Central memory CD8-positive, alpha-beta T cell (primary cell): ENCODE data around the gene RASA3.
A peak's percentile ranks its signal among the peaks of the same experiment; 100 is the strongest.
"Not testable (repeated sequence)": the region's sequence is repeated elsewhere in the genome, so short reads cannot be mapped to it uniquely, and the experiment has no call there.

Source experiments
- ATAC-seq: fragments of 150-1000 bp; cut with Tn5 transposase; replicated peaks from 2 replicates; pipeline ENCODE4 v1.10.0; 2022; ENCODE audit warnings: mild to moderate bottlenecking, moderate FRiP score, moderate number of reproducible peaks; ENCODE audit not compliant: poor library complexity, severe bottlenecking; ENCODE audit errors: extremely low read depth
- DNase-seq, 2 donors: peaks; one replicate each; pipeline ENCODE4 v3.0.0; 2021; ENCODE audit warnings: low spot score in 2 of 2
- H3K27ac Mint-ChIP-seq: one replicate; pipeline ENCODE4 v1.8.0; 2022; ENCODE audit warnings: low read depth, mild to moderate bottlenecking, moderate library complexity, mixed read lengths
- H3K27me3 Mint-ChIP-seq: one replicate; pipeline ENCODE4 v1.8.0; 2022; ENCODE audit warnings: mixed read lengths
- H3K36me3 Mint-ChIP-seq: one replicate; pipeline ENCODE4 v1.8.0; 2022; ENCODE audit warnings: mild to moderate bottlenecking, moderate library complexity, mixed read lengths; ENCODE audit not compliant: insufficient read depth
- H3K4me1 Mint-ChIP-seq: one replicate; pipeline ENCODE4 v1.8.0; 2022; ENCODE audit warnings: mixed read lengths
- H3K4me3 Mint-ChIP-seq: one replicate; pipeline ENCODE4 v1.8.0; 2022; ENCODE audit warnings: mild to moderate bottlenecking, moderate library complexity, mixed read lengths
- H3K9me3 Mint-ChIP-seq: one replicate; pipeline ENCODE4 v1.8.0; 2022; ENCODE audit warnings: mixed read lengths

The RASA3 gene

DNA sequence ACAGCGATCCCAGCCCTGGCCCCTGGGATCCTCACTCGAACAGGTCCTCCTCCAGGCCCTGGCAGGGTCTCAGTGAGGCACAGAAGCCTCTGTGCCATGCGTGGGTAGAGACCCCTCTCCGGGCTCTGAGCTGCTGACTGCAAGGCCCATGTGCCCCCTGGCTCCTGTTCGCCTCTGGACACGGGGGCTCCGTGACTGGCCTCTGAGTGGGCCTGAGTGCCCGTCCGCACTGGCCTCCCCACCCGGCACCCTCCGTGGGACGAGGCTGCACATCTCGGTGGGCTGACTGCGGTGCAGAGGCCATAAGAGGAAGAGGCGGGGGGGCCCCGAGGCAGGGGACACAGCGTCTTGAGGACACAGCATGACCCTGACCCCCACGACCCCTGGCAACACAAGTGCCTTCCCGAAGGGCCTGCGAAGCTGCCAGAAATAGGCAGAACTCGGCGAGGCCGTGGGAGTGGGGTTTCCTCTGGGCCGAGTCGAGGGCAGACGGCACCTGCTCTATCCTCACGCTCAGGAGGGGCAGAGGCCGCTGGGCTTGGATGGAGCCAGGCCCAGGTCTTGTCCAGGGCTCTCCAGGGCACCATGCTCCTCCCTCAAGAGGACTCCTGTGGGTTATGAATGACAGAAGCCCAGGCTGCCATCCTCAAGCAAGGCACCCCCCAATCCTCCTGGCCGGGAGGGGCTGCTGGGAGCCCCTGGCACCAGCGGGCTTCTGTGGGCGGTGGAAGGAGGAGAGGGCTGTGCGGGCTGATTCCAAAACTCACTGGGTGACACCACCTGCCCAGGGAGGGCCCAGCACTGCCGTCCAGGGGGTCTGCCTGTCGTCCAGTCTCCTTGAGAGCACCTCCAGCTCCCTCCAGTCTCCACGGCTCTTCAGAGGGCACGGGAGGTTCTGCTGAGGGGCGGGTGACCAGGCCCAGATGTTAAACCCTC, 52.6 kb downstream of the RASA3 start:
- Mint-ChIP-seq H3K36me3 (peaks cover 30% of the 10 kb centered on the region), H3K27me3 (no peaks in the 10 kb centered on the region), H3K4me1 (peaks cover 53% of the 10 kb centered on the region), H3K9me3 (no peaks in the 10 kb centered on the region), H3K4me3 (peak overlapping the region; percentile 18), H3K27ac (no peak overlapping the region)
- DNase-seq (no peak), ATAC-seq (no peak)

- ATAC-seq, result peak; percentile 20
- Mint-ChIP-seq H3K27me3 (no peaks in the 10 kb centered on the region), H3K9me3 (no peaks in the 10 kb centered on the region), H3K36me3 (peaks cover 40% of the 10 kb centered on the region), H3K4me1 (peaks cover 60% of the 10 kb centered on the region), H3K4me3 (peak overlapping the region; percentile 18), H3K27ac (peak overlapping the region; percentile 67)
- DNase-seq, result no peak
Observed at GRCh38 chr13:114078461-114079451, 53.7 kb downstream of the RASA3 start.

GRCh38 chr13:114077933-114078325, 54.5 kb downstream of the RASA3 start:
- no peaks in the 10 kb centered on the region for H3K9me3 Mint-ChIP-seq
- H3K4me3 Mint-ChIP-seq, result peak overlapping the region; percentile 18
- ATAC-seq (no peak), DNase-seq (no peak)
- peaks cover 43% of the 10 kb centered on the region for H3K36me3 Mint-ChIP-seq
- peaks cover 57% of the 10 kb centered on the region for H3K4me1 Mint-ChIP-seq
- no peaks in the 10 kb centered on the region for H3K27me3 Mint-ChIP-seq
- H3K27ac Mint-ChIP-seq, result peak overlapping the region; percentile 67

GRCh38 chr13:114077099-114077932, 55.1 kb downstream of the RASA3 start:
- H3K4me1 Mint-ChIP-seq, result peaks cover 57% of the 10 kb centered on the region

GRCh38 chr13:114076329-114077090, 55.9 kb downstream of the RASA3 start:
- H3K36me3 Mint-ChIP-seq, result peaks cover 53% of the 10 kb centered on the region
- peak overlapping the region; percentile 54 for H3K4me3 Mint-ChIP-seq
- H3K4me1 Mint-ChIP-seq, result peaks cover 54% of the 10 kb centered on the region
- peak overlapping the region; percentile 91 for H3K27ac Mint-ChIP-seq
- H3K27me3 Mint-ChIP-seq, result no peaks in the 10 kb centered on the region
- no peaks in the 10 kb centered on the region for H3K9me3 Mint-ChIP-seq
- ATAC-seq (no peak), DNase-seq (no peak)

More at GRCh38 chr13:114077099-114077932, 55.1 kb downstream of the RASA3 start:
- Mint-ChIP-seq H3K27ac (peak overlapping the region; percentile 91), H3K9me3 (no peaks in the 10 kb centered on the region), H3K36me3 (peaks cover 49% of the 10 kb centered on the region), H3K27me3 (no peaks in the 10 kb centered on the region), H3K4me3 (peak overlapping the region; percentile 54)
- ATAC-seq (no peak), DNase-seq (no peak)

DNA sequence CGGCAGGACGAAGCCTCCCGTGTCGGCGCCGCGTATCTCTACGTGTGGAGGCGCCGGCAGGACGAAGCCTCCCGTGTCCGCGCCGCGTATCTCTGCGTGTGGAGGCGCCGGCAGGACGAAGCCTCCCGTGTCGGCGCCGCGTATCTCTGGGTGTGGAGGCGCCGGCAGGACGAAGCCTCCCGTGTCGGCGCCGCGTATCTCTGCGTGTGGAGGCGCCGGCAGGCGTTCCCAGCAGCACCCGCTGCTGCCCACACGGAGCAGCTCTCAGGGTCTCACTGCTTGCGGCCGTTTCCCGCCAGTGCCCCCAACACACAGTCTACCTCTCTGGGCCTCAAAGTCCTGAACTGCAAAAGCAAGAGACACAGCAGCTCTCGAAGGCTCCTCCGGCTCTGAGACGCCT, 56.6 kb downstream of the RASA3 start:
- not testable (repeated sequence) for H3K4me3 Mint-ChIP-seq, H3K9me3 Mint-ChIP-seq, H3K27me3 Mint-ChIP-seq, DNase-seq, ATAC-seq
- peaks cover 52% of the 10 kb centered on the region for H3K4me1 Mint-ChIP-seq
- H3K27ac Mint-ChIP-seq, result peak overlapping the region; percentile 91
- peaks cover 55% of the 10 kb centered on the region for H3K36me3 Mint-ChIP-seq

- DNase-seq (no peak), ATAC-seq (no peak)
- peaks cover 55% of the 10 kb centered on the region for H3K36me3 Mint-ChIP-seq
- peaks cover 47% of the 10 kb centered on the region for H3K4me1 Mint-ChIP-seq
- H3K27me3 Mint-ChIP-seq, result no peaks in the 10 kb centered on the region
- H3K27ac Mint-ChIP-seq, result no peak overlapping the region
- H3K9me3 Mint-ChIP-seq, result peaks cover 5% of the 10 kb centered on the region
- H3K4me3 Mint-ChIP-seq, result no peak overlapping the region
Observed at GRCh38 chr13:114074671-114075315, 57.6 kb downstream of the RASA3 start.

GRCh38 chr13:114073881-114074612, 58.4 kb downstream of the RASA3 start:
- peak overlapping the region; percentile 60 for H3K27ac Mint-ChIP-seq
- H3K9me3 Mint-ChIP-seq, result peaks cover 5% of the 10 kb centered on the region
- DNase-seq, result no peak
- no peak for ATAC-seq
- peaks cover 49% of the 10 kb centered on the region for H3K4me1 Mint-ChIP-seq
- H3K4me3 Mint-ChIP-seq, result no peak overlapping the region
- H3K36me3 Mint-ChIP-seq, result peaks cover 53% of the 10 kb centered on the region
- no peaks in the 10 kb centered on the region for H3K27me3 Mint-ChIP-seq

DNA sequence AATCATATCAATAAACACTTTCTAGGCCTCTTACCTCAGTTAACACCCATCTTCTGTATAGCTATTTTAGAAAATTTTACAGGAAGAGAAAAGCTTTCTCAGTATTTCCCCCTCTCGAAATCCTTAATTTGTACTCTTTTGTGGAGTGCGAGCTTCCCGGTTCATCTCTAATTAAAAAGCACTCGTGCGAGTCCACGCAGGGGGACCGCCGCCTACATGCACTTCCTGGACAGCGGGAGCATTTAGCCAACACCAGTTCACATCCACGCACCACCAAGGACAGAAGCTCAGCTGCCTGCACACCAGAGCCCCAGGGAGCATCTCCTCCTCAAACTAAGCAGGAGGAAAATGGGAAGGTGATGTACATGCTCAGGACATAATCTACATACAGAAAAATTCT, 60.0 kb downstream of the RASA3 start:
- Mint-ChIP-seq H3K9me3 (peaks cover 5% of the 10 kb centered on the region), H3K36me3 (peaks cover 53% of the 10 kb centered on the region), H3K4me1 (peaks cover 50% of the 10 kb centered on the region), H3K27me3 (no peaks in the 10 kb centered on the region), H3K4me3 (no peak overlapping the region), H3K27ac (peak overlapping the region; percentile 79)
- ATAC-seq, result no peak
- no peak for DNase-seq

DNA sequence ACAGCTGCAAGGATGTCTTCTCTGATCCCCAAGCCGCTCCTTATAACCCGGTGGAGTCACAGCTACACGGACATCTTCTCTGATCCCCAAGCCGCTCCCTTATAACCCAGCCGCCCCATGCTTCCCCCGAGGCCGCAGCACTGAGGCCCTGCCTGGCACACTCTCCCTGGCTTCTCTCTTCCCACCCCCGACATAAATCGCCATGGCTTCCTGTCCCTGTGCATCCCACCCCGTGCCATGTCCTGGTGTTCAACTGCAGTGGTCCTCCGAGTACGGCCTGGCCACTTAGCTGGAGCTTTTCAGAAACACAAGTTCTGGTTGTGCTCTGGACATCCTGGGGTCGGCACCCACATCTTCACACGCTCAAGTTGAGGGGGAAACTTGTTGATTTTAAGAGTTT, 60.4 kb downstream of the RASA3 start:
- peaks cover 49% of the 10 kb centered on the region for H3K36me3 Mint-ChIP-seq
- peaks cover 5% of the 10 kb centered on the region for H3K9me3 Mint-ChIP-seq
- no peaks in the 10 kb centered on the region for H3K27me3 Mint-ChIP-seq
- H3K27ac Mint-ChIP-seq, result peak overlapping the region; percentile 79
- peaks cover 49% of the 10 kb centered on the region for H3K4me1 Mint-ChIP-seq
- no peak for ATAC-seq
- H3K4me3 Mint-ChIP-seq, result no peak overlapping the region
- no peak for DNase-seq
